Vagina (tissue), 2 donors: ENCODE data around the gene ADGRB2. TPM values are rescaled to one million over a fixed set of nuclear protein-coding genes. Genes with fewer than 3 reads are reported as not detected.

Experiments
- DNase-seq, 2 donors: peaks; one replicate each; pipeline ENCODE4 v3.0.0-alpha.2; 2017; ENCODE audit errors: extremely low spot score in 2 of 2
- H3K27ac ChIP-seq: fragments of 200-600 bp; sonication (generic); one replicate; pipeline ENCODE4 v1.5.1; 2019
- H3K27me3 ChIP-seq: fragments of 200-600 bp; sonication (generic); one replicate; pipeline ENCODE4 v1.5.1; 2019
- H3K36me3 ChIP-seq, 2 donors: fragments of 200-600 bp; sonication (generic); one replicate each; pipeline ENCODE4 v1.5.1; 2017 to 2019
- H3K4me1 ChIP-seq: fragments of 200-600 bp; sonication (generic); one replicate; pipeline ENCODE4 v1.5.1; 2019
- H3K4me3 ChIP-seq, 2 donors: fragments of 200-600 bp; sonication (generic); 1 replicate in 1 of 2; 2 replicates in 1 of 2; pipeline ENCODE4 v1.5.1; 2016 to 2019
- H3K9me3 ChIP-seq: fragments of 200-600 bp; sonication (generic); one replicate; pipeline ENCODE4 v1.5.1; 2019
- POLR2A ChIP-seq, 2 donors: fragments of 450-650 bp; IDR thresholded peaks; one replicate each; pipeline ENCODE4 v1.6.1; 2017; ENCODE audit warnings: antibody characterized with exemption in 2 of 2, mild to moderate bottlenecking in 2 of 2, moderate library complexity in 2 of 2
- POLR2AphosphoS5 ChIP-seq, 2 donors: sonication (generic); formaldehyde crosslinking; IDR thresholded peaks; one replicate each; pipeline ENCODE4 v1.9.0; 2017; ENCODE audit warnings: antibody characterized with exemption in 2 of 2, mild to moderate bottlenecking in 2 of 2, low read depth in 1 of 2; ENCODE audit not compliant: insufficient read depth in 1 of 2
- intact Hi-C: fragments of 100-400 bp; cut with DNase I; formaldehyde crosslinking; loops from one replicate; pipeline ENCODE4 v1.15.1; 2023
- total RNA-seq: library from RNA; depleted of rRNA; stranded (reverse); fragments of >200 nt; gene quantifications from one replicate; pipeline ENCODE4 v1.2.3, GENCODE V29; 2016
- TF ChIP-seq, protein P1 (sequence below), 3 experiments: fragments of 450-650 bp in 2 of 3; fragments of 200-600 bp in 1 of 3; sonication (generic) in 1 of 3; IDR thresholded peaks; one replicate each; pipeline ENCODE4 v1.5.1; 2017 to 2019; ENCODE audit warnings: antibody characterized with exemption in 3 of 3, mild to moderate bottlenecking in 2 of 3, moderate library complexity in 2 of 3

ADGRB2 gene
- total RNA-seq, 1 donor from 2014 or later = 3.9 TPM

- TF ChIP-seq, protein P1, sequence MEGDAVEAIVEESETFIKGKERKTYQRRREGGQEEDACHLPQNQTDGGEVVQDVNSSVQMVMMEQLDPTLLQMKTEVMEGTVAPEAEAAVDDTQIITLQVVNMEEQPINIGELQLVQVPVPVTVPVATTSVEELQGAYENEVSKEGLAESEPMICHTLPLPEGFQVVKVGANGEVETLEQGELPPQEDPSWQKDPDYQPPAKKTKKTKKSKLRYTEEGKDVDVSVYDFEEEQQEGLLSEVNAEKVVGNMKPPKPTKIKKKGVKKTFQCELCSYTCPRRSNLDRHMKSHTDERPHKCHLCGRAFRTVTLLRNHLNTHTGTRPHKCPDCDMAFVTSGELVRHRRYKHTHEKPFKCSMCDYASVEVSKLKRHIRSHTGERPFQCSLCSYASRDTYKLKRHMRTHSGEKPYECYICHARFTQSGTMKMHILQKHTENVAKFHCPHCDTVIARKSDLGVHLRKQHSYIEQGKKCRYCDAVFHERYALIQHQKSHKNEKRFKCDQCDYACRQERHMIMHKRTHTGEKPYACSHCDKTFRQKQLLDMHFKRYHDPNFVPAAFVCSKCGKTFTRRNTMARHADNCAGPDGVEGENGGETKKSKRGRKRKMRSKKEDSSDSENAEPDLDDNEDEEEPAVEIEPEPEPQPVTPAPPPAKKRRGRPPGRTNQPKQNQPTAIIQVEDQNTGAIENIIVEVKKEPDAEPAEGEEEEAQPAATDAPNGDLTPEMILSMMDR (IDR thresholded peaks at IDR 0.05) = no peak
- Histone ChIP-seq H3K36me3 (no peaks in the 10 kb centered on the region), H3K4me3 (no peak overlapping the region), H3K9me3 (no peaks in the 10 kb centered on the region), H3K27me3 (no peaks in the 10 kb centered on the region), H3K4me1 (peaks cover 19% of the 10 kb centered on the region), H3K27ac (no peak overlapping the region)
- intact Hi-C loops = no loop called here
- DNase-seq = no peak
Observed at GRCh38 chr1:31792541-31792940, 28.4 kb upstream of the ADGRB2 start.

- TF ChIP-seq POLR2A (IDR thresholded peaks at IDR 0.05) (no peak), POLR2AphosphoS5 (IDR thresholded peaks at IDR 0.05; ENCODE audit: insufficient read depth in 1 of 2, low read depth in 1 of 2) (no peak)
- H3K9me3 ChIP-seq = no peaks in the 10 kb centered on the region
- intact Hi-C loops = no loop called here
- H3K4me3 ChIP-seq = no peak overlapping the region
- DNase-seq = no peak
- peaks cover 19% of the 10 kb centered on the region for H3K4me1 ChIP-seq
- no peaks in the 10 kb centered on the region for H3K27me3 ChIP-seq
- H3K36me3 ChIP-seq = no peaks in the 10 kb centered on the region
- H3K27ac ChIP-seq = no peak overlapping the region
Observed at GRCh38 chr1:31792116-31792515, 28.0 kb upstream of the ADGRB2 start.

DNA sequence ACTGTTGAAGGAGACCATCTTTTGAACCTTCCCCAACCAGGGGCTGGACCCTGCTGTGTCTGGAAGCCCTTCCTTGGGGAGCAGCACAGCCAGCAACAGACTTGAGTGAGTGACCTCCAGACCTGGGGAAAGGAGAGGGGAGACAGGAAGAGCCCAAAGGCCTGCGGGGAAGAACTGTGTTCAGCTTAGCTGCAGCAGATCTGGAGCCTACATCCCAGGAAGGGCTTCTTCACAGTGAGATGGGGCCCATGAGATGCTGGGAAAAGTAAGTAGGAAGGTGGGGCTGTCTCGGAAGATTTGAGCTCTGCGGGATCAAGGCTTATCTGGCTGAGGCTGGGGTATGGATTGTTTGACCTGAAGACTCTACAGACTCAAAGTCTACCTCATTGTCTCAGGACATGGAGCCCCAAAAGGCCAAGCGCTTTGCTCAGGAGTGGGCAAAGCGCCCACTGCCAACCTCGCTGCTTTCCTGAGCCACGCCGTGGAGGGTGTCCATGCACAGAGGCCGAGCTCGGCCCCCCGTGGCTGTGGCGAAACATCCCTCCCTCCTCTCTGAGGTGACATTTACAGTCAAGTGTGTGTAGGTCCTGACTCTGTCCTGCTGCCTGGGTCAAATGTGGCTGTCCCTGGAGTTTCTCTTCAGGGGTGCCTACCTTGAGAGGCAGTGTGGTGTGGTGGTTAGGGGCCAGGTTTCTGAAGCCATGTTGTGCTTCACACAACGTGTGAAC is 27.2 kb upstream of the ADGRB2 start:
- Histone ChIP-seq H3K4me3 (no peak overlapping the region), H3K36me3 (no peaks in the 10 kb centered on the region), H3K27ac (no peak overlapping the region), H3K4me1 (peaks cover 19% of the 10 kb centered on the region), H3K9me3 (no peaks in the 10 kb centered on the region), H3K27me3 (no peaks in the 10 kb centered on the region)
- intact Hi-C loops = no loop called here
- no peak for TF ChIP-seq POLR2AphosphoS5 (IDR thresholded peaks at IDR 0.05; ENCODE audit: insufficient read depth in 1 of 2, low read depth in 1 of 2)
- no peak for TF ChIP-seq POLR2A (IDR thresholded peaks at IDR 0.05)
- TF ChIP-seq, protein P1 (IDR thresholded peaks at IDR 0.05) = no peak
- no peak for DNase-seq

DNA sequence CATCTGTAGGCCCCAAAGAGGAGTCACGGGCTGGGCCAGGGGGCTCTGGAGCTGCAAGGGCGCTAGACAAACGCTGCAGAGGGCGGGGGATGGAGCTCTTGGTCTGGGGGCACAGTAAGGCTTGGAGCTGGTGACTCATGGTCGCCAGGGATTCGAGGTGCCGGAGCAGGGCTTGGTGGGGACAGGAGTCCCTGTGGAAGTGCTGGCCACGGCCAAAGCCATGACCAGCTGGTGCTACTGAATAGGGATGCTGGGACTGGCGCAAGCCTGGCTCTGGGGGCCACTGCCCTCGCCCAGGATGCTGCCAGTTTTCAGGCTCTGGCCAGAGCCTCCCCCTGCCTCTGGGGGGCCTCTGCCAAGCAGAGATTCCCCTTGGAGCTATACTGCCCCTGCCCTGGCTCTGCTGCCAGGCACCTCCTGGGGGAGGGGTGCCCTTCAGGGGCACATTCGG is 26.5 kb upstream of the ADGRB2 start:
- no peak for DNase-seq
- intact Hi-C loops = no loop called here
- Histone ChIP-seq H3K4me1 (peaks cover 19% of the 10 kb centered on the region), H3K9me3 (no peaks in the 10 kb centered on the region), H3K36me3 (no peaks in the 10 kb centered on the region), H3K27ac (no peak overlapping the region), H3K27me3 (no peaks in the 10 kb centered on the region), H3K4me3 (no peak overlapping the region)
- TF ChIP-seq, protein P1 (IDR thresholded peaks at IDR 0.05) = no peak
- TF ChIP-seq POLR2AphosphoS5 (IDR thresholded peaks at IDR 0.05; ENCODE audit: insufficient read depth in 1 of 2, low read depth in 1 of 2) (no peak), POLR2A (IDR thresholded peaks at IDR 0.05) (no peak)

DNA sequence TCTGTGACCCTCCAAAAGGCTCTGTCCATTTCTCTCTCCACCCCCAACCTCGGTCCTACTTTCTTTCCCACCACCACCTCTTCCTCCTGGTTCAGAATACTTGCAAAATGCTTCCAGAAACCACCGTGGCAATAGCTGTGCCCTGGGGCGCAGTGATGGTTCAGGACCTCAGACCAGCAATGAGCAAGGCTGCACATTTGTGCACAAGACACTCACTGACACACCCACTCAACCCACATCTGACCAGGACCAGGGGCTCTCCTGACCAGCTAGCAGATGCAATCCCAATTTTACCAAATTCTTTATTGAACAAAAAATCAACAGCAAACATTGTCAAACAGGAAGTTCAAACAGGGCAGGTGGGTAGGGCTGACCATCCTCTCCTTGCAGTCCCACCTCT is 26.0 kb upstream of the ADGRB2 start:
- Histone ChIP-seq H3K9me3 (no peaks in the 10 kb centered on the region), H3K4me3 (no peak overlapping the region), H3K27me3 (no peaks in the 10 kb centered on the region), H3K36me3 (no peaks in the 10 kb centered on the region), H3K27ac (no peak overlapping the region), H3K4me1 (peaks cover 19% of the 10 kb centered on the region)
- TF ChIP-seq, protein P1 (IDR thresholded peaks at IDR 0.05) = no peak
- DNase-seq = no peak
- intact Hi-C loops = no loop called here
